OCI-LY1 (cell line): ENCODE results near the gene PLEKHG3.

Source experiments
- H2AFZ ChIP-seq: fragments of 200-600 bp; sonication (generic), shearing (Covaris generic); 2 replicates; pipeline ENCODE4 v1.6.0; 2014; ENCODE audit warnings: antibody characterized with exemption, mild to moderate bottlenecking, low read length
- H3F3A ChIP-seq: fragments of 200-600 bp; sonication (generic), shearing (Covaris generic); 2 replicates; pipeline ENCODE4 v1.6.0; 2014; ENCODE audit warnings: mild to moderate bottlenecking, antibody characterized with exemption, low read length, moderate library complexity; ENCODE audit not compliant: insufficient read depth
- H3K27ac ChIP-seq: fragments of 200-600 bp; sonication (generic); 2 replicates; pipeline ENCODE4 v1.5.1; 2014; ENCODE audit warnings: low read length, mixed run types, mild to moderate bottlenecking, low read depth; ENCODE audit not compliant: poor library complexity, severe bottlenecking
- H3K27me3 ChIP-seq: fragments of 200-600 bp; sonication (generic); 2 replicates; pipeline ENCODE4 v1.6.0; 2014; ENCODE audit warnings: antibody characterized with exemption, mild to moderate bottlenecking, low read length, moderate library complexity; ENCODE audit not compliant: insufficient read depth
- H3K36me3 ChIP-seq: fragments of 200-600 bp; sonication (generic); 2 replicates; pipeline ENCODE4 v1.6.1; 2014; ENCODE audit warnings: mild to moderate bottlenecking, antibody characterized with exemption, low read length, moderate library complexity, mixed read lengths; ENCODE audit not compliant: insufficient read depth
- H3K4me1 ChIP-seq: fragments of 200-600 bp; sonication (generic); 2 replicates; pipeline ENCODE4 v1.5.1; 2014; ENCODE audit warnings: mild to moderate bottlenecking, low read length, moderate library complexity; ENCODE audit not compliant: insufficient read depth, severe bottlenecking
- H3K4me2 ChIP-seq: fragments of 200-600 bp; sonication (generic), shearing (Covaris generic); 2 replicates; pipeline ENCODE4 v1.6.1; 2014; ENCODE audit warnings: low read length
- H3K4me3 ChIP-seq: fragments of 200-600 bp; sonication (generic); 2 replicates; pipeline ENCODE4 v1.5.1; 2014; ENCODE audit warnings: low read length, low read depth, mild to moderate bottlenecking, mixed read lengths; ENCODE audit not compliant: poor library complexity, severe bottlenecking
- H3K79me2 ChIP-seq: fragments of 200-600 bp; shearing (Covaris generic); 2 replicates; pipeline ENCODE4 v1.6.1; 2016; ENCODE audit warnings: mixed run types, low read length, mixed read lengths; ENCODE audit not compliant: insufficient read depth
- H3K9ac ChIP-seq: fragments of 200-600 bp; sonication (generic), shearing (Covaris generic); 2 replicates; pipeline ENCODE4 v1.6.1; 2014; ENCODE audit warnings: mild to moderate bottlenecking, low read length, mixed read lengths
- H3K9me2 ChIP-seq: fragments of 200-600 bp; sonication (generic), shearing (Covaris generic); 2 replicates; pipeline ENCODE4 v1.6.1; 2014; ENCODE audit warnings: low read depth, mild to moderate bottlenecking, low read length, mixed read lengths
- H3K9me3 ChIP-seq: fragments of 200-600 bp; shearing (Covaris generic); 2 replicates; pipeline ENCODE4 v1.6.1; 2014; ENCODE audit warnings: low read length, mixed read lengths
- H4K20me1 ChIP-seq: fragments of 200-600 bp; sonication (generic), shearing (Covaris generic); 2 replicates; pipeline ENCODE4 v1.6.0; 2016; ENCODE audit warnings: mild to moderate bottlenecking, low read length; ENCODE audit not compliant: insufficient read depth
- CTCF ChIP-seq: fragments of 200-600 bp; sonication (generic), shearing (Covaris generic); IDR thresholded peaks from 2 replicates; pipeline ENCODE4 v1.5.1; 2017; ENCODE audit warnings: mild to moderate bottlenecking, antibody characterized with exemption, low read length, moderate library complexity, mixed read lengths
- EZH2 ChIP-seq: fragments of 200-600 bp; sonication (generic), shearing (Covaris generic); IDR thresholded peaks from 2 replicates; pipeline ENCODE4 v1.8.0; 2017; ENCODE audit warnings: borderline replicate concordance, mixed run types, mild to moderate bottlenecking, antibody characterized with exemption, low read length, moderate library complexity, mixed read lengths

PLEKHG3 gene

GRCh38 chr14:64682843-64683242 is 21.4 kb upstream of the PLEKHG3 start:
- Histone ChIP-seq H3K4me3 (no peak overlapping the region), H3K27ac (no peak overlapping the region), H3K9me3 (no peaks in the 10 kb centered on the region), H3K4me1 (no peaks in the 10 kb centered on the region), H4K20me1 (no peaks in the 10 kb centered on the region), H3K4me2 (no peak overlapping the region), H3K27me3 (no peaks in the 10 kb centered on the region; the same call in 1 of the 2 replicates), H2AFZ (no peak overlapping the region), H3K36me3 (no peaks in the 10 kb centered on the region), H3K9me2 (no peaks in the 10 kb centered on the region), H3K79me2 (no peaks in the 10 kb centered on the region), H3F3A (no peaks in the 10 kb centered on the region), H3K9ac (no peak overlapping the region)
- no peak for TF ChIP-seq EZH2
- no peak for TF ChIP-seq CTCF

- Histone ChIP-seq H3K9me2 (no peaks in the 10 kb centered on the region), H3K4me1 (no peaks in the 10 kb centered on the region), H3K36me3 (no peaks in the 10 kb centered on the region), H3K9me3 (no peaks in the 10 kb centered on the region), H3K79me2 (no peaks in the 10 kb centered on the region), H3K27ac (no peak overlapping the region), H3K9ac (no peak overlapping the region), H3K4me3 (no peak overlapping the region), H3K4me2 (no peak overlapping the region), H4K20me1 (no peaks in the 10 kb centered on the region), H2AFZ (no peak overlapping the region), H3F3A (no peaks in the 10 kb centered on the region), H3K27me3 (no peaks in the 10 kb centered on the region; the same call in 1 of the 2 replicates)
- TF ChIP-seq EZH2 (no peak), CTCF (no peak)
Measured at GRCh38 chr14:64683264-64683663, 21.0 kb upstream of the PLEKHG3 start.

GRCh38 chr14:64684091-64684490 is 20.1 kb upstream of the PLEKHG3 start:
- Histone ChIP-seq H3K4me1 (no peaks in the 10 kb centered on the region), H3K79me2 (no peaks in the 10 kb centered on the region), H3K27me3 (peaks cover 4% of the 10 kb centered on the region; the same call in 1 of the 2 replicates), H2AFZ (no peak overlapping the region), H4K20me1 (no peaks in the 10 kb centered on the region), H3K27ac (no peak overlapping the region), H3K9me3 (no peaks in the 10 kb centered on the region), H3K4me2 (no peak overlapping the region), H3K36me3 (no peaks in the 10 kb centered on the region), H3K9ac (no peak overlapping the region), H3K4me3 (no peak overlapping the region), H3F3A (no peaks in the 10 kb centered on the region), H3K9me2 (no peaks in the 10 kb centered on the region)
- no peak for TF ChIP-seq CTCF
- TF ChIP-seq EZH2 = no peak
